GM10847 (cell line): ENCODE measurements around the gene SRP19.

Experiments
- POLR2A ChIP-seq: IDR thresholded peaks from 2 replicates; pipeline ENCODE4 v1.6.1; 2011; ENCODE audit not compliant: insufficient read length; ENCODE audit errors: extremely low read depth

The SRP19 gene

GRCh38 chr5:112860929-112861637 is at the start of gene SRP19:
Gene SRP19 (plus strand): TSS chr5:112861287. CDS start chr5:112861377, 90 bp downstream.
- TF ChIP-seq POLR2A = peak; percentile 76

- no peak for TF ChIP-seq POLR2A
Observed at GRCh38 chr5:112812549-112812948, 48.5 kb upstream of the SRP19 start.

- no peak for TF ChIP-seq POLR2A
Observed at GRCh38 chr5:112820246-112820645, 40.8 kb upstream of the SRP19 start.

- TF ChIP-seq POLR2A = no peak
Observed at GRCh38 chr5:112822456-112822855, 38.6 kb upstream of the SRP19 start.

GRCh38 chr5:112823181-112823580 is 37.9 kb upstream of the SRP19 start:
- TF ChIP-seq POLR2A = no peak

GRCh38 chr5:112823656-112824055 is 37.4 kb upstream of the SRP19 start:
- no peak for TF ChIP-seq POLR2A

- no peak for TF ChIP-seq POLR2A
Observed at GRCh38 chr5:112824197-112824596, 36.9 kb upstream of the SRP19 start.

- no peak for TF ChIP-seq POLR2A
Observed at GRCh38 chr5:112830378-112830777, 30.7 kb upstream of the SRP19 start.

- TF ChIP-seq POLR2A = no peak
Observed at GRCh38 chr5:112833971-112834370, 27.1 kb upstream of the SRP19 start.

- TF ChIP-seq POLR2A = no peak
Observed at GRCh38 chr5:112844489-112844888, 16.6 kb upstream of the SRP19 start.

- TF ChIP-seq POLR2A = no peak
Observed at GRCh38 chr5:112846556-112846955, 14.5 kb upstream of the SRP19 start.

GRCh38 chr5:112847306-112847705 is 13.8 kb upstream of the SRP19 start:
- TF ChIP-seq POLR2A = no peak

GRCh38 chr5:112848116-112848811 is 12.8 kb upstream of the SRP19 start:
- no peak for TF ChIP-seq POLR2A

- TF ChIP-seq POLR2A = no peak
Observed at GRCh38 chr5:112849912-112850311, 11.2 kb upstream of the SRP19 start.

GRCh38 chr5:112854651-112855050 is 6.4 kb upstream of the SRP19 start:
- TF ChIP-seq POLR2A = no peak

- no peak for TF ChIP-seq POLR2A
Observed at GRCh38 chr5:112857866-112858265, 3.2 kb upstream of the SRP19 start.

- no peak for TF ChIP-seq POLR2A
Observed at GRCh38 chr5:112861638-112861985, 525 bp downstream of the SRP19 start.
